Measurements from ENCODE around the gene TAGLN3.

DNA sequence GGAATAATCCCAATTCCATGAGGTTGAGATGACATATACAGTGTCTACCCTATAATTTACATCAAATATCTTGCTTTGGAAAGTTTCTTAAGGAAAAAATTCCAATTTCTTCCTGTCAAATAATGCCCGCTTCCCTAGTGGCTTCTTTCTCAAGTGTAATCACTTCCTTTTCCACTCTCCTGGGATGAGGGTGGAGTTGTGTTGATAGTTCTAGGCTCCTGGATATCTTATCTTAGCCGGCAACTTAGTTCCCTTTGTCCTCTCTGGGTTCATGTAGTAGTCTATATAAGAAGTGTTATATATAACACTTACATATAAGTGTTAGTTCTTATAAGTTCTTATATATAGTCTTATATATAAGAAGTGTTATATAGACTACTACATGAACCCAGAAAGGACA, 10.9 kb downstream of the TAGLN3 start:
- TF ChIP-seq TOX (CRISPR knock-in tag; IDR thresholded peaks at IDR 0.05; ENCODE audit: borderline replicate concordance) = no peak
- TF ChIP-seq ARNTL (CRISPR knock-in tag; IDR thresholded peaks at IDR 0.05; ENCODE audit: borderline replicate concordance, low read depth) = no peak
- TF ChIP-seq, protein P1, sequence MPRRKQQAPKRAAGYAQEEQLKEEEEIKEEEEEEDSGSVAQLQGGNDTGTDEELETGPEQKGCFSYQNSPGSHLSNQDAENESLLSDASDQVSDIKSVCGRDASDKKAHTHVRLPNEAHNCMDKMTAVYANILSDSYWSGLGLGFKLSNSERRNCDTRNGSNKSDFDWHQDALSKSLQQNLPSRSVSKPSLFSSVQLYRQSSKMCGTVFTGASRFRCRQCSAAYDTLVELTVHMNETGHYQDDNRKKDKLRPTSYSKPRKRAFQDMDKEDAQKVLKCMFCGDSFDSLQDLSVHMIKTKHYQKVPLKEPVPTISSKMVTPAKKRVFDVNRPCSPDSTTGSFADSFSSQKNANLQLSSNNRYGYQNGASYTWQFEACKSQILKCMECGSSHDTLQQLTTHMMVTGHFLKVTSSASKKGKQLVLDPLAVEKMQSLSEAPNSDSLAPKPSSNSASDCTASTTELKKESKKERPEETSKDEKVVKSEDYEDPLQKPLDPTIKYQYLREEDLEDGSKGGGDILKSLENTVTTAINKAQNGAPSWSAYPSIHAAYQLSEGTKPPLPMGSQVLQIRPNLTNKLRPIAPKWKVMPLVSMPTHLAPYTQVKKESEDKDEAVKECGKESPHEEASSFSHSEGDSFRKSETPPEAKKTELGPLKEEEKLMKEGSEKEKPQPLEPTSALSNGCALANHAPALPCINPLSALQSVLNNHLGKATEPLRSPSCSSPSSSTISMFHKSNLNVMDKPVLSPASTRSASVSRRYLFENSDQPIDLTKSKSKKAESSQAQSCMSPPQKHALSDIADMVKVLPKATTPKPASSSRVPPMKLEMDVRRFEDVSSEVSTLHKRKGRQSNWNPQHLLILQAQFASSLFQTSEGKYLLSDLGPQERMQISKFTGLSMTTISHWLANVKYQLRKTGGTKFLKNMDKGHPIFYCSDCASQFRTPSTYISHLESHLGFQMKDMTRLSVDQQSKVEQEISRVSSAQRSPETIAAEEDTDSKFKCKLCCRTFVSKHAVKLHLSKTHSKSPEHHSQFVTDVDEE (CRISPR knock-in tag; IDR thresholded peaks at IDR 0.05) = no peak
- no peak for TF ChIP-seq ZC3H10 (CRISPR knock-in tag; IDR thresholded peaks at IDR 0.05)
- TF ChIP-seq PPARA (CRISPR knock-in tag; IDR thresholded peaks at IDR 0.05; ENCODE audit: borderline replicate concordance) = no peak
- TF ChIP-seq, protein P2, sequence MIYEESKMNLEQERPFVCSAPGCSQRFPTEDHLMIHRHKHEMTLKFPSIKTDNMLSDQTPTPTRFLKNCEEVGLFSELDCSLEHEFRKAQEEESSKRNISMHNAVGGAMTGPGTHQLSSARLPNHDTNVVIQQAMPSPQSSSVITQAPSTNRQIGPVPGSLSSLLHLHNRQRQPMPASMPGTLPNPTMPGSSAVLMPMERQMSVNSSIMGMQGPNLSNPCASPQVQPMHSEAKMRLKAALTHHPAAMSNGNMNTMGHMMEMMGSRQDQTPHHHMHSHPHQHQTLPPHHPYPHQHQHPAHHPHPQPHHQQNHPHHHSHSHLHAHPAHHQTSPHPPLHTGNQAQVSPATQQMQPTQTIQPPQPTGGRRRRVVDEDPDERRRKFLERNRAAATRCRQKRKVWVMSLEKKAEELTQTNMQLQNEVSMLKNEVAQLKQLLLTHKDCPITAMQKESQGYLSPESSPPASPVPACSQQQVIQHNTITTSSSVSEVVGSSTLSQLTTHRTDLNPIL (CRISPR knock-in tag; IDR thresholded peaks at IDR 0.05; ENCODE audit: low read depth) = no peak
- TF ChIP-seq ZFP30 (CRISPR knock-in tag; IDR thresholded peaks at IDR 0.05) = no peak

All from SK-N-SH treated with all-trans-retinoic acid at 6 μM for 48 hours (cell line).